ENCODE results near the gene TAF1B. TPM values are rescaled to one million over a fixed set of nuclear protein-coding genes. Genes with fewer than 3 reads are reported as not detected.
A peak's percentile ranks its signal among the peaks of the same experiment; 100 is the strongest.
"Not testable (repeated sequence)": the region's sequence is repeated elsewhere in the genome, so short reads cannot be mapped to it uniquely, and the experiment has no call there.

The TAF1B gene
- total RNA-seq, 1 donor: 49.3 TPM

DNA sequence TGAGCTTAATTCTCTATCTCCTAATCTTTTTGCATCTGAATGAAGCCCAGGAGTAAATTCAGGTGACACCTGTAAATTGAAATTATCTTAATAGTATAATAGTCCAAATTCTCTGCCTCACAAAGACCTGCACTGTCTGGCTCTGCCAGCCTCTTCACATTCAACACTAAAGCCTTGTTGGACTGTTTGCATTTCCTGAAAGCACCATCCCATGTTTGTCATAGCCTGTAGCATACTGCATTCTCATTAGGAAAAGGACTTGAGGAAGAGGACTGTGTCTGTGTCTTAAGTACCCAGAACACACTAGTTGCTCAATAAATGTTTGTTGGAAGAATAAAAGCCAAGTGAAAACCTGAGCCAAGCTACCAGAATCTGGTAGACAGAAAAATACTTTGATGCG lies 65.4 kb downstream of the TAF1B start:
- H3K4me3 ChIP-seq (ENCODE audit: low read depth, low read length): no peak overlapping the region
- no peak for DNase-seq (ENCODE audit: low read depth)
- TF ChIP-seq, protein P1, sequence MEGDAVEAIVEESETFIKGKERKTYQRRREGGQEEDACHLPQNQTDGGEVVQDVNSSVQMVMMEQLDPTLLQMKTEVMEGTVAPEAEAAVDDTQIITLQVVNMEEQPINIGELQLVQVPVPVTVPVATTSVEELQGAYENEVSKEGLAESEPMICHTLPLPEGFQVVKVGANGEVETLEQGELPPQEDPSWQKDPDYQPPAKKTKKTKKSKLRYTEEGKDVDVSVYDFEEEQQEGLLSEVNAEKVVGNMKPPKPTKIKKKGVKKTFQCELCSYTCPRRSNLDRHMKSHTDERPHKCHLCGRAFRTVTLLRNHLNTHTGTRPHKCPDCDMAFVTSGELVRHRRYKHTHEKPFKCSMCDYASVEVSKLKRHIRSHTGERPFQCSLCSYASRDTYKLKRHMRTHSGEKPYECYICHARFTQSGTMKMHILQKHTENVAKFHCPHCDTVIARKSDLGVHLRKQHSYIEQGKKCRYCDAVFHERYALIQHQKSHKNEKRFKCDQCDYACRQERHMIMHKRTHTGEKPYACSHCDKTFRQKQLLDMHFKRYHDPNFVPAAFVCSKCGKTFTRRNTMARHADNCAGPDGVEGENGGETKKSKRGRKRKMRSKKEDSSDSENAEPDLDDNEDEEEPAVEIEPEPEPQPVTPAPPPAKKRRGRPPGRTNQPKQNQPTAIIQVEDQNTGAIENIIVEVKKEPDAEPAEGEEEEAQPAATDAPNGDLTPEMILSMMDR (IDR thresholded peaks at IDR 0.05; ENCODE audit: insufficient read depth, low read length): no peak

DNA sequence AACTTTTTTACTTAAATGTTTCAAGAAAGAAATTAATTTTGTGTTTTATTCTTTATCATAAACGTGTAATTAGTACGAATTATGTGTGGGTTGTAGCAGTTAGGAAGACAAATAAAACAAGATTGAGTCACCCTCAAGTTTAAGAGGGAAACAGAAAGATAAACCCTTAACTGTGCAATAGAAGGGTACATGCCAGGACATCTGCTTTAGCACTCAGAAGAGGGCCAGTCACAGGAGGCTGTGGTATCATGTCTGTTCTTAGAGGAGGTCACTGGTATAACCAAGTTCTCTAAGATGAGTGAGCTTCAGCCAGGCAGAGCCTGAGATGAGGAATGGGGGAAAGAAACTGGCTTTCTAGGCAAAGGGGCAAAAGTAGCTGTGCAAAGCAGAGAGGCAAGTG lies 65.8 kb downstream of the TAF1B start:
- TF ChIP-seq, protein P1 (IDR thresholded peaks at IDR 0.05; ENCODE audit: insufficient read depth, low read length): no peak
- peak; percentile 27 for DNase-seq (ENCODE audit: low read depth)
- no peak overlapping the region for H3K4me3 ChIP-seq (ENCODE audit: low read depth, low read length)

DNA sequence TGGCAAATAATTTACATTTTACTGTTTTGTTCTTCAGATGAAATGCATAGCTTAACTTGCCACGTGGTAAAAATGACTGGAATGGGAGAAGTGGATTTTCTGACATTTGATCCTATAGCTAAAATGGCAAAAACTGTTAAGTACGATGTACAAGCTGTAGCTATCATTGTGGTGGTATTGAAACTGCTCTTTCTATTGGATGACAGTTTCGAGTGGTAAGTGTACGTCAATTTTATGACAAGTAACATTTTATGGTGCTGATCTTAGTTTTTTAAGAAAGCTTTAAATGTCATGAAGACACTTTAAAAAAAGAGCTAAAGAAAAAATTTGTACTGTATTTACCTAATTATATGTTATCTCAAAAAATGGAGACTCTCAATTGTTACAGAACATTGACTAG lies 67.4 kb downstream of the TAF1B start:
- H3K4me3 ChIP-seq (ENCODE audit: low read depth, low read length): no peak overlapping the region
- TF ChIP-seq, protein P1 (IDR thresholded peaks at IDR 0.05; ENCODE audit: insufficient read depth, low read length): no peak
- no peak for DNase-seq (ENCODE audit: low read depth)

DNA sequence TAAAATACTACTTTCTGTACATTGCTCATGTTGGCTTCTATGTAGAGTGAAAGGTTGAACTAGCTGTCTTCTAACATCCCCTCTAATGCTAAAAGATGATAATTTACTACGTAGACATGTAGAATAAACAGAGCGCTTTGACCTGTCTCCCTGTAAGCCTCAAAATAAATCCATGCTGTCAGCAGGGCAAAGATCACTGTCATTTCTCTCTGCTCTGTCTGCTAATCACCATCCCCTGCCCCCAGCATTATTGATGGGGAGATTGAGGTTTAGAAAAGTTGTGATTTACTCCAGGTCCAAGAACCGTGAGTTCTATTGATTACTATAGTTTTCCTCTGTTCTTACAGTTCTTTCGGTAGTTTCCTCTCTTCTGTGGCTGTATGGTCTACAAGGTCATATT lies 69.2 kb downstream of the TAF1B start:
- H3K4me3 ChIP-seq (ENCODE audit: low read depth, low read length): no peak overlapping the region
- TF ChIP-seq, protein P1 (IDR thresholded peaks at IDR 0.05; ENCODE audit: insufficient read depth, low read length): no peak
- no peak for DNase-seq (ENCODE audit: low read depth)

DNA sequence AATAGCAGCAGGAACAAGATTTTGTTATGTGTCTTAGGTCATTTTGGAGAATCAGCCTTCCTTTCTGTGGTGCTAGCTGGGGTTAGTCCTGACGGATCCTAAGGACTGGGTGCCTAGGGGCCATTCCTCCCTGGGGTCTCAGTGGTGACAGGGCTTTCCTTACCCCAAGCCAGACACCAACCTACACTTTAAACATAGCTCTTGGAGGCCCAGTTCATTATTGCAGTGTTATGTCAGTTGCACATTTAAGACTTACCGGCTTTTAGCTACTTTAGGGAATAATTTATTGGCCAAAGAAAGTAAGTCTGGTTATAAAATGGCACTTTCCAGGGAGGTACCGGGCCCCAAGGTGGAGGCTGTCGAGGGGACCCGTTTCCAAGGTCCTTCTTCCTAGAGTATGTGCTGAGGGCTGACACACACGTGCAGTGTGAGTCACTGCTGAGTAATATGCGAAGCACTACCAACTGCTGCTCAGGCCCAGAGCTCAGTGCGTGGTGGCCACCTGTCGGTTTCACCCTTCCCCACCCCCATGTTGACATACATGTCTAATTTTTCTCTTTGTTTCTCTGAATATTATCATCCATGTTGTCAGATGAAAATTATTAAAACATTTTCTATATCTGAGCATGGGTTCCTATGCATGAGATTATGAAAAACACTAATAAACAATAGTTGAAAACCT lies 71.3 kb downstream of the TAF1B start:
- TF ChIP-seq, protein P1 (IDR thresholded peaks at IDR 0.05; ENCODE audit: insufficient read depth, low read length): no peak
- H3K4me3 ChIP-seq (ENCODE audit: low read depth, low read length): no peak overlapping the region
- DNase-seq (ENCODE audit: low read depth): peak; percentile 38

DNA sequence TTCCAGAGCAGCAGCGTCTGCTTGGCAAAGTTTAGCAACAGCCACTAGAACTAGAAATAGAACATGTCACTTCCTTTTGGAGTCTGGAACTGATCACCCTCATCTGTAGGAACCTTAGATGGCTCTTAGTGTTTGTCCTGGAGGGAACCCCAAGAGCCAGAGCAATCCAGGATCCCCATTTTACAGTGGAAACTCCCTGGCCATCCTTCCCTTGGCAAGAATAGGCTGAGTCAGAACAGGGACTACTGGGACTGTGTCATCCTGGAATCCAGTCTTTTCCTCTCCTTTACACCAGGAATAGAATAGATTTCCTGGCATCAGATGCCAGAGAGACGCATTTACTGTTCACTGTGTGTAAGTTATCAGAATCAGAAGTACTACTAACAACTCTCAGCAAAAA lies 75.0 kb downstream of the TAF1B start:
- TF ChIP-seq, protein P1 (IDR thresholded peaks at IDR 0.05; ENCODE audit: insufficient read depth, low read length): no peak
- peak; percentile 51 for DNase-seq (ENCODE audit: low read depth)
- no peak overlapping the region for H3K4me3 ChIP-seq (ENCODE audit: low read depth, low read length)

DNA sequence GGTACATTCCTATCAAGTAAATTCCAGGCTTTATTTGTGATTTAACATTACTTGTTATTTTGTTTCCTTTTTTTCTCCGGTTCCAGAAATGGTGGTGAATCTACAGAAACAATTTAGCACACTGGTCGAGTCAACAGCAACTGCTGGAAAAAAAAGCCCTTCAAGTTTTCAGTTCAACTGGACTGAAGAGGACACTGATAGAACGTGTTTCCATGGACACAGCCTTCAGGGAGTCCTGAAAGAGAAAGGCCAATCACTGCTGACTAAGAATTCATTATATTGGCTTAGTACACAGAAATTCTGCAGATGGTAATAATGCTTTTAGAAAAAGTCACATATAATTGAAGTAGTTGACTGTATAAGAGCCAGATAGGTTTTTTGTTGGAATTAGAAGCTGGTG lies 76.2 kb downstream of the TAF1B start:
- no peak for DNase-seq (ENCODE audit: low read depth)
- TF ChIP-seq, protein P1 (IDR thresholded peaks at IDR 0.05; ENCODE audit: insufficient read depth, low read length): no peak
- no peak overlapping the region for H3K4me3 ChIP-seq (ENCODE audit: low read depth, low read length)

DNA sequence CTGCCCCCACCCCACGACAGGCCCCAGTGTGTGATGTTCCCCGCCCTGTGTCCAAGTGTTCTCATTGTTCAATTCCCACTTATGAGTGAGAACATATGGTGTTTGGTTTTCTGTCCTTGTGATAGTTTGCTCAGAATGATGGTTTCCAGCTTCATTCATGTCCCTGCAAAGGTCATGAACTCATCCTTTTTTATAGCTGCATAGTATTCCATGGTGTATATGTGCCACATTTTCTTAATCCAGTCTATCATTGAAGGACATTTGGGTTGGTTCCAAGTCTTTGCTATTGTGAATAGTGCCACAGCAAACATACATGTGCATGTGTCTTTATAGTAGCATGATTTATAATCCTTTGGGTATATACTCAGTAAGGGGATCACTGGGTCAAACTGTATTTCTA lies 83.7 kb downstream of the TAF1B start:
- H3K4me3 ChIP-seq (ENCODE audit: low read depth, low read length); DNase-seq (ENCODE audit: low read depth): not testable (repeated sequence)

Data from fibroblast of the aortic adventitia (primary cell).